Activated T-helper 1 cell treated with Interleukin-2 at 50 U/mL for 16 hours (primary cell): ENCODE measurements around the gene CRHR2.
"Not testable (repeated sequence)": the region's sequence is repeated elsewhere in the genome, so short reads cannot be mapped to it uniquely, and the experiment has no call there.

ENCODE experiments used
- DNase-seq: peaks from one replicate; pipeline ENCODE4 v3.0.0-alpha.2; 2020; ENCODE audit warnings: low read depth

CRHR2 gene

DNA sequence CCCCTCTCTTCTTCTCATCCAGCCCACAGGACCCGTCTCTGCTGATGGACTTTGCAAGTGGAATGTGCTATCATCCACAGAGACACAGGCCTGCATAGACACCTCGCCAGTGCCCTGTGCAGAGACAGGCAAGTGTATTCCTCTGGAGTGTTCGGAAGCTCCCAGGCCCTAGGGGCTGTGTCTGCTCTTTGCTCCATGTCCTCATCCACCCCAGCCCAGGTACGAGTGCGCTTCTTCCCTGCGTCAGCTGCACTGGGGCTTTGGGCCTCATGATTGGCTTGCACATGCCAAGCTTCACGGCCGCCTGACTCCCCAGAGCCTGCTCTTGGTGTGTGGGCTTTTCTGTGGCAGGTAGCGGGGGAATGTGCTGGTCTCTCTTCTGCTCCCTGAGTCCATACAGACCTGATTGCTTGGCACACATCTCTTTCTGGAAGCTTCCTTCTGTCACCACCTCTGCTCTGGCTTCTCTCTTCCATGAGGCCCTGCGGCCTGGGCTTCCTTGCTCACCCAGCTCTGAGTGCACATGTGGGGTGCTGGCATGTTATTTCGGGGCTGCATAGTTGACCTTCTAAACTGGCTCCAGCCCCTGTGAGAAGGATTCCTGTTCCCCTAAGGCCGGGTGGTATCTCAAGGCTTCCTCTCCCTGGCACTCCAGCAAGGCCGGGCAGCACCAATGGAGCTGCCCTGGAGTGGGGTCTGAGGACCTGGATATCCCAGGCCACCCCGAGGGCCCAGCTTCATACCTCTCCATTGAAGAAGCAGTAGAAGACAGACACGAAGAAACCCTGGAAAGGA lies 27.8 kb downstream of the CRHR2 start:
- no peak for DNase-seq

DNA sequence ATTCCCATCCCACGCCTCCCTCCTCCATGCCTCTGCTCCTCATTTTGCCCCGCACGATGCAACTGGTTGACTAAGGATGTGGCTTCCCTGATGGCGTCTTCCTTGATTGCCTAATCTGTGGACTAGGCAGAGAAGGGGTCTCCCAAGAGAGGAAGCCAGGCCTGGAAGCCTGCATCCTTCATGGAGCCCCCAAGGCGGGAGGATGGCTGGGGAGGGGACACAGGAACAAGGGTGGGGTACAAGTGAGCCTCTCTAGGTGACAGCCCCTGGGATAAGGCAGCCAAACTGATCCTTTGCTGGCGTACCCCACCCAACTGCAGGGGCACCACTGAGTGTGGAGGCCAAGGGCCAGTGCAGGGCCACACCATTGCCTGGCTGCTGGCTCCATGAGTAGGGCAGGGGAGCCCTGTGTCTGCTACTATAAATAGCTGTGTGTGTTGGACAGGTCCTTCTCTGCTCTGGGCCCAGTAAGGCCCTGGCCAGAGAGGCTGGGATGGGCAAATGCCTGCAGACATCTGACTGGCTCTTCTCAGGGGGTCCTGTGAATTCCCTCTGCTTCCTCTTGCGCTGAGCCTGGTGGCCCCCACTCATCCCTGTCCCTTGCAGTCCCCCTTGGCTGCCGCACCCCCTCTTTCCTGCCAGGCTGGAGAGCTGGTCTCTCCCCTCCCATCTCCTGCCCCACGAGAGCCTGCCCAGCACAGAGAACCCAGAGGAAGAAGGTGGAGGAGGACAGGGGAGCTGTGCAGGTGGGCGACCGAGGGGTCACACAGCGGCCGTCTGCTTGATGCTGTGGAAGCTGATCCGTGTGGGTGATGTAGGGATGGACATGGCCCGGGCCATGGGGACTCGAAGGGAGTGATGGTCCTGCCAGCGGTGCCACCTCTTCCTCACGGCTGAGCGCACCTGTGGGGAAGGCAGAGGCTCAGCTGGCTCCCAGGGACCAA lies 29.3 kb downstream of the CRHR2 start:
- no peak for DNase-seq

DNA sequence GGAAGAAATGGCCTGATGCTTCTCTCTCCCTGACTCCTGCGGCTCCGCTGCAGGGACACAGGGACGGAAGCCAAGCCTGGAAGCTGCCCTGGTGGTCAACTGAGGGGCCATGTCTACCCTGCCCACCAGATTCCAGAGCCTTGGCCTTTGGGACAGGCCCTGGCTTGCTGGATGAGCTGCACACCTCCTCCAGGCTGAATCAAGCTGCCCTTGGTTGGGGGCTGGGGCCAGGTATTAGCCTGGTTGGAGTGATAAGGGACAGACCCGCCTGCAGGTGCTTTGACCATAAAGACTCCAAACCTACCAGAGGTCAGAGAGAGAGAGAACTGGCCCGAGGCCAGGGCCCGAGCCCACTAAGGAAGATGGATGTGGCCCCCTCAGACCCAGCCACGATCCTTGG lies 30.1 kb downstream of the CRHR2 start:
- no peak for DNase-seq

DNA sequence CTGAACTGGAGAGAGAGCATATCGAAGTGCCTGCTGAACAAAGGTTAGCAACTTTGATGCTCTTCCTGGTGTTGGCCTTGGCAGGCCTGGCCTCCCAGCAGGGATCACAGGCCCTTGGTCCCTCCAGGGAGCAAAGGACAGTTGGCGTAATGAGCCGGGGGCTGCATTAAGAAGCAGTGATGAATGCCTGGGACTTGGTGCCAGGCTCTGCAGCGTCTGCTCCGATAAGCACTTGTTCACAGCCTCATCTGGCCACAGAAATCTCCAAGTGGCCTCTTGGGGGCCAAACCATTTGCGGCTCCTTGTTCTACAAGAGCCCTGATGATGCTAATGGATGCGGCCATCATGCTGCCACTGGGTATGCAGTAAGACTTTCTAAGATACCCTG lies 31.8 kb downstream of the CRHR2 start:
- DNase-seq, result no peak

DNA sequence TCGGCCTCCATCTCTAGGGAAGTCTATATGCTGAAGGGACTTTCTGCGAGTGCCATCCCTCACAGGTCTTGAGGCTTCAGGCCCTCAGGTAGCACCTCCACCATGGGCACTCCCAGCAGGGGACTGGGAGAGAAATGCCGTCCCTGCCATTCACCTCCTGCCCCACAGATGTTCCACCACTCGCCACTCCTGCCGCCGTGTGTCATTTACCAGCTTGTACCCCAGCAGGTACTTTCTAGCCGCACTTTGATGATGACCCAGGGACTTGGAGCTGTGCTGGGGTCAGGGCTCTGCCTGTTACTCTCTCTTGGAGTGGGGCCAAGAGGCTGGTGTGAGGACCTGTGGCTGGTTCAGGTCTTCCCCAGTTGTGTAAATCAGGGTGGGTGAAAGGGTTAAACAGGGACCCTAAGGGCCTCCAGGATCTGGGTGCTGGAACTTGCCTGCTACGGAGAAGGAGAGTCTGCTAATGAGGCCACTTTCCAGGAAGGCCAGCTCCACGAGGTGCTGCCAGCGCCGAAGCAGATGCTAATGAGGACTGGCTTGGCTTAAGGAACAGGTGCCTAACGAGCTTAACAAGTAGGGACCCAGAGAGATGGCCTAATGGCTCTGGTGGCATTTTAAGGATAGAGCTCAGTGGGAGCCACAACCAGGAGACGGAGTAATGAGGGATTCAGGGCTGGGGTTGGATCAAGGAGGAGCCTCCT lies 32.4 kb downstream of the CRHR2 start:
- no peak for DNase-seq

DNA sequence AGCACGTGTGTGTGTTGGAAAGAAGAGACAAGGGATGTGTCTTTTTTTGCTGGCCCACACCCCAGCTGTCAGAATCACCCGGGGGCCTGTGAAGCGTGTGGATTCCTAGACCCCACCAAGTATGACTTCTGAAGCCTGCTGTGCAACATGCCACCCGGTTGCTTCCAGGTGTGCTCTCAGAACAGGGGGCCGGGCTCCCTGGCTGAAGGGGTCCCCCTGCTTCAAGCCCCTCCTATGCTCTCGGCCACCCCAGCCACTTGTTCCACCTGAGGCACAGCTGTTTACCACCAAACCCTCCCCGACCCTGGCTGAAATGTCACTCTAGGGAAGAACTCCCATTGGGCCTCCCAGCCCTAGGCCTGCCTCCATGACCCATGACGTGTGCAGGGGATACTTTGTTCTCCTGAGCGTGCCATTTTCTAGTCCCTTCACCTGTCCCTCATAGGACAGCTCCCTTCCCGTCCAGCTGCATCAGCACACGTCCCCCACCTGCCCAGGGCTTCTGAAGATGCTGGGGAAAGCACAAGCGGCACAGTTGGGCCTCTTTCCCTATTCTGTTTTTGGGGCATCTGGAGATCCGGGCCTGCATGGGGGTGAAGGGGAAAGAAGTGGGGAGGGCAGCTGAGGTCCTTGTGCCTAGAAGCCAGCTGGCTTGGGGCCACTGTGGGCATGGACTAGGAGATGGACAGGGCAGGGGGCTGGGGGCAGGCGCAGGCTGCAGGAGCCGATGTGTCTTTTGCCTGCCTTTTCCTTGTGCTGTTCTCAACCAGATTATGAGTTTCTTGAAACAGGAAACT lies 33.3 kb downstream of the CRHR2 start:
- no peak for DNase-seq

DNA sequence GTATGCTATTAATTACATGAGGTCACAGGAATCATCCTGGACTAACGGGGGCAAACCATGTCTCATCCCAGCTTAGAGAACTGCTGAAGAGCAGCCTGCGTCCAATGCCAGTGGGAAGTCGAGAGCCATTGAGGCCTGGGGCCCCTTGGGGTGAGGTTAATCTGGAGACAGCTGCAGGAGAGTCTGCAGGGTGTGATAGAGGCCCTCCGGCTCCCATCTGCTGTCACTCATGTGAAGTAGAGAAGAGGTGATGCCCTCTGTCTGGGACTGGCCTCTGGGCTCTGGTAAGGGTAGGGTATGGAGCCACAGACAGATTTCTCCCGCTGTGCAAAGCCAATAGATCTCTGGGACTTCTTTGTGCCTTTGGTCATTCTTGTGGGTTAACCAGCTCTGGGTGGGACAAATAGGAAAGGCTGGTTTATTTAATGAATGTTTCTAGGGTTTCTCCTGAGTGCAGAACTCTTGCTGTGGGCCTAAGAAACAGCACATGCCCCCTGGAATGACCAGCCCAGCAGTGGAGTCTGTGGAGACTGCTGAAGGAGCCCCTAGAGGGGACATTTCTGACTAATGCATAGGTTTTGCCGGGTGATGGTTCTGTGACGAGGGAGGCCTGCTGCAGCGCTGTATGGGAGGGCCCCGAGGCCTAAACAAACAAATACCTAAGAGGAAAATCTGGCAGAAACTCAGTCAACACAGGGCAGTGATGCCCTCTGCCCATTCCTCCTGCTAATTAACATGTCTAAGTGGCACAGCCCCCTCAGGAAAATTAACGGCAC lies 34.5 kb downstream of the CRHR2 start:
- DNase-seq, result no peak

DNA sequence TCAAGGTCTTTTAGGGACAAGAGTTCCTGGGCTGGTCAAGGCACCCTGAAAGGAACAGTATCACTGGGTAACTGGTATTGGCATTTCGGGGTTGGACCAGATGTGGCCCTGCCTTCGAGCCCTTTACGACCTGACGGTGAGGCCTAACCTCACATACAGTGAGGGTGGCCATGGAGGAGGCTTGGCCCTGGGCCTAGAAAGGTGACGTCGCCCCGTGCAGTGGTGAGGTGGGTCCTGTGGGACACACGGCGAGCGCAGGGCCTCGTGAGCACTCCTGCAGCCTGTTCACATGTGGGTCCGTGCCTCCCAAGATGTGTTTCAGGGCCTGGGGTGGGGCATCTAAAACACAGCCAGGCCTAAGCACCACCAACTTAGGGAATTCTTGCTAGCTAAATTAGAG lies 36.1 kb downstream of the CRHR2 start:
- DNase-seq, result no peak

DNA sequence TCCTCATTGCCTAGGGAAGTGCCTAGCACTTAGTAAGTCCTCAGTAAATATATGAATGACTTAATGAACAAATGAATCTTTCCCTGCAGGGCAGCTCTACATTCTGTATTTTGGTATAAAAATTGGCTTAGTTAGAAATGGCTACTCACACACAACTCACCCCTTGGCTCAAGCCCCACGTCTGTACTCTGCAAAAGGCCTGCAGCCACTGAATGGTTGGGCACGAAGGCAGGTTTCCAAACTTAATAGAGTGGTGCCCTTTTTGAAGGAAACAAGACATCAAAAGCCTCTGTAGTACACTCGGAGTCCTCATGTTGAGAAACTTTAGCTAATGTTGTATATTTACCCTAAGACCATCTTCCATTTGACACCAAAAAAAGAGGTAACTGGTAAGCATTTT lies 36.6 kb downstream of the CRHR2 start:
- no peak for DNase-seq

DNA sequence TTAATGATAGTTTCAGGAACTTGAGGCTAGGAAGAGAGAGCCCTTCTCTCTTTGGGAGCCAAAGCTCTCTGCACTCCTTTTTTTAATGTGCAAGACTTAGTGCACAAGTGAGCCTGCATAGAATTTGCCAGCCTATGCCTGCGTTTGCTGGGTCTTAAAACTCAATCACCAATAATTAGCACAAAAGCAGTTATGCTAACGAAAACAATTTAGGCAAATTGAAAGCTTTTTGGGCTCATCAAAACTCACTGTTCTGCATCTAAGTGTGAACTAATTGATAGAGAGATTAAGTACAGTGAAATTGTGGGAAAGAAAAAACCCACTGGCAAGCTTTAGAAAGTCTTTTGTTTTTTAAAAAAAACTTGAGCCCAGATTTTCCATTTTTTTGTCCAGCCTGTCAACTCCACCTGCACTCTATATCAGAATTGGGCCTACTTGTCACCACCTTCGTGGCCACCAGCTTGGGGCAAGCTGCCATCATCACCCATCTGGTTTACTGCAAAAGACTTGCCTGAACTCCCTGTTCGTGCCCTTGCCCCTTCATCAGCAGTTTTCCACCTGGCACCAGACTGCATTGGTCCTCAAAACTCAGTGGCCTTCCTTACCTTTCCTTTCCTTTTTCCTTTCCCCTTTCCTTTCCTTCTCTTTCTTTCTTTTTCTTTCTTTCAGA lies 37.8 kb downstream of the CRHR2 start:
- no peak for DNase-seq

DNA sequence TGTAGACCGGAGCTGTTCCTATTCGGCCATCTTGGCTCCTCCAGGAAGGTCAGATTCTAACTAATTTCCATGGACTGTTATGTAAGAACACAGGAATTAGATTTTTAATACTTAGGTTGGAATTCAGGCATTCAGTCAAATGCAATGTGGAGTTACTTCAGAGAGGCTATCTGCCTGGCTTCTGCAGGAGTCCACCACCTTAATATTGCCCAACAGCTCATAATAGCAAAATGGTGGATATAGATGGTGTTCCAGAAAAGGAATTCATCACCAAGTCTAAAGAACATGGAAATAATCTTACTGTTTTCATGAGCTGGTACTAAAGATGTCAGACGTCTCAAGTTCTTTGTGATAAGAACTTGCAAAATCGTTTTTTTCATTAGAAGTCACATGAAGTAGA lies 39.5 kb downstream of the CRHR2 start:
- DNase-seq, result no peak

DNA sequence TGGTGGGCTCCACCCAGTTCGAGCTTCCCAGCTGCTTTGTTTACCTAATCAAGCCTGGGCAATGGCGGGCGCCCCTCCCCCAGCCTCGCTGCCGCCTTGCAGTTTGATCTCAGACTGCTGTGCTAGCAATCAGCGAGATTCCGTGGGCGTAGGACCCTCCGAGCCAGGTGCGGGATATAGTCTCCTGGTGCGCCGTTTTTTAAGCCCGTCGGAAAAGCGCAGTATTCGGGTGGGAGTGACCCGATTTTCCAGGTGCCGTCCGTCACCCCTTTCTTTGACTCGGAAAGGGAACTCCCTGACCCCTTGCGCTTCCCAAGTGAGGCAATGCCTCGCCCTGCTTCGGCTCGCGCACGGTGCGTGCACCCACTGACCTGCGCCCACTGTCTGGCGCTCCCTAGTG lies 39.9 kb downstream of the CRHR2 start:
- not testable (repeated sequence) for DNase-seq

DNA sequence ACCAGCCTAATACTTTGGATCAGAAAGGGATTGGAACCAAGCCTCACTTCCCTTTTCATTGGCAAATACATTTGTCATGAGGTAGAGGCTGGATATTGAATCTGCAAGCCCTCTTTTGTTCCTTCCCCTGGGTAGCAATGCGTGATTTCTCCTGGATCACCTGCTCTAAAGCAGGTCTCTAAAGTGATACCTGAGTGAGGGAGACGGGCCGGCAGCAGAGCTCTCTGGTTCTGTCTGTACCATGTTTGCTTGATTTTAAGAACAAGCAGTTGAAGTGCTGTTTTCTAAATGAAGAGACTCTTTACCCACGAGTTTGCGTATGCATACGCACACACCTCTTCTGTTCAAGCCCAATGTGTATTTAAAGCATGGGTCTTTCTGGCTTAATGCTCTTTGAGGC lies 46.5 kb downstream of the CRHR2 start:
- no peak for DNase-seq

DNA sequence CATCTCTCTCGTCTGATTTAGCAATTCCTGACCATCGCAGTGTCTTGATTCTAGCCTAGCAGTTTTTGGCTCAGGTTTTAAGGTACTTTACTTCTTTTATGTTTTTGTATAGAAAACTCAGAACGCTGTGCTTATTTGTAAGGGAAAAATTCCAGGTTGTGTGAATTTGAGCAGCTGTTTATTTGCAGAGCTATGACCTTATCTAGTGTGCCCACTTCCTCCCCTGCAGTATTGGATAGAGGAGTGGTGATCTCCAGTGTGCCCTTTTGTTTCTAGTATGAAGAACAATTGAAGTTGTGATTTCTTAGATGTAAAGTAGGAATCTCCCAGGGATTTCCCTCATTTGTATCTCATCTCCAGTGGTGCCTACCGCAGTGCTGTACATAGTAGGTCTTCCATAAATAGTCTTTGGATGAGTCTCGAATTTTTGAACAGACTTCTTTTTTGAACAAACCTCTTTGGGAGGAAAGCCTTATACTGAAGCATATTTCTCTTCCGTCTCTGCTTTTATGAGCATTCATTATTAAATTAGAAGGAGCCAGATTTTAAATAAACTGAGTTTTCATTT lies 47.5 kb downstream of the CRHR2 start:
- DNase-seq, result no peak

DNA sequence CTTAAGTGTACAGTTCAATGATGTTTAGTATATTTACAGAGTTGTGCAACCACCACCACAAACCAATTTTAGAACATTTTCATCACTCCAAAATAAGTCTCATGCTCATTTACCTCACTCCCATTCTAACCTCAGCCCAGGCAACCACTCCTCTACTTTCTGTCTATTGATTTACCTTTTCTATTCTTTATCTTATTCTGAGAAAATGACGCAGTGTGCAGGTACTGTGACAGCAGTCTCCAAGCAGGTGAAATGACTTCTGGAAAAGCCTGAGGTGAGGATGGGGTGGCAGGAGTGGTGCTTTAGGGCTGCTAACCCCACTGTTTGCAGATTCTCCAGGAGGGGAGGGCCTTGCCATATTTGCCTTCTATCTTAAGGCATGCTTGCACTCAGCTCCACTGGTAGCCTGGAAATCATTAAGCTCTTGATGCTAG lies 48.0 kb downstream of the CRHR2 start:
- no peak for DNase-seq

DNA sequence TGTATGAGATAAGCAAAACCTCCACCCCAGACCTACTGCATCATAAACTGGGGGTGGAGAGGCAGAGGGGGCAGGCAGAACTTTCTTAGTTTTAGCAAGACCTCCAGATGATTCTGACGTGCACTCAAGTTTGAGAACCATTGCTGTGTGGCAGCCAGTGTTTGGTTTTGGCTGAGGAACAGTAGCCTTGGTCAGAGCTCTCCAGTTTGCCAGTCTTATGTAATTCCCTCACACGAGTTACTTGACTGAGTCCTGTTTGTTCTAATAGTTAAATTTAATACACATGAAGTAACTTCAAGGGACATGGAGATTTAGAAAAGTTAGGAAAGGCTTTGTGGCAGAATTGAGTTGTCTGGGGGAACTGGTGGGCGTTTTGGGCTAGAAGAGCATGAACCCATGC lies 49.0 kb downstream of the CRHR2 start:
- DNase-seq, result no peak

DNA sequence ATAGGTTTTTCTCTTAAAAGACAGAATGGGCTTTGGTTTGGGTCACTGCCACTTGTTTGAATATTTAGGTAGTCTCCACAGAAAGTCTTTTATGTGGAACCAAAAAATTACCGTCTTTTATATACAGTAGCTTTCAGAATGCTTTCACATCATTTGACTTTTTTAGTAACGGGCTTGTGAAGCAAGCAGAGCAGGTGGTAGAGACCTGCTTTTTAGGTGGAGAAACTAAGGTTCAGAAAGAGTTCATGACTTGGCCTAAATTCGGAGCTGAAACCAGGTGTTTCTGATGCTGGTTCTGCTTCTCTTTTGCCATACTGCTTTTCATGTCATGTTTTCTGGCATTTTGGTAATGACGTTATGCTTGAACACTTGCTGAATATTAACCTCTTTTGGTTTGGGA lies 51.3 kb downstream of the CRHR2 start:
- DNase-seq, result no peak

DNA sequence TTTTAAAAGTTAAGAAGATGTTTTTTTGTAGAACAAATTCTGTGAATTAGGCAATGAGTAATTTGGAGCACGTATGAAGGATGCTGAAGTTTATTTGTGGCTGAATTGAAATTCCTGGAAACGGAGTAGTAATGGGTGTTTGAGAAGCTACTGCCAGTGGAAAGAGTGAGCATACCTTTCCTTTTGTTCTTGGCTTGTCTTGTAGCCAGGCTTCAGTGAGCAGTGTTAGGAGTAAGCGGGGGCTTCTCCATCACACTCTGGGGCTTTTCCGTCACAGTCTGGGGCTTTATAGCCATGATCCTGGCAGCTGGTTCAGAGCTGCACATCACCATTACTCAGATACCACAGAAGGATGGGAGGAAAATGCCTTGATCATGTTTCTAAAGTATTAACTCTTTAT lies 55.2 kb downstream of the CRHR2 start:
- no peak for DNase-seq

DNA sequence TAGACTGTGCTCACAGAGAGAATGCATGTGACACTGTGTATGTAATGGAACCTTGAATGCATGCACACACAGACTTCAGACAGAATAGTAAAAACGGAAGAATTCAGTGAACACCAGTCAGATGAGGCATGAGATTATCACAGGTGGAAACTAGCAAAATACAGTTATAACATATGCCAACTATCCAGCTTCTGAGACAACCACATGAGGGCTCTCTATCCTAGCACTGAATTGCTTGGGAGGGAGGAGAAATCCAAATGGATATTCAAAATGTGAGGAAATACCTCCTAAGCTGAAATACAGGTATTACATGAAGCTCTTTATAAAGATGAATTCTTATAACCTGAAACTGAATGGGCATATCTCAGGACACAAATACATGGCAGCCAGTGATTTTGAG lies 57.0 kb downstream of the CRHR2 start:
- no peak for DNase-seq

DNA sequence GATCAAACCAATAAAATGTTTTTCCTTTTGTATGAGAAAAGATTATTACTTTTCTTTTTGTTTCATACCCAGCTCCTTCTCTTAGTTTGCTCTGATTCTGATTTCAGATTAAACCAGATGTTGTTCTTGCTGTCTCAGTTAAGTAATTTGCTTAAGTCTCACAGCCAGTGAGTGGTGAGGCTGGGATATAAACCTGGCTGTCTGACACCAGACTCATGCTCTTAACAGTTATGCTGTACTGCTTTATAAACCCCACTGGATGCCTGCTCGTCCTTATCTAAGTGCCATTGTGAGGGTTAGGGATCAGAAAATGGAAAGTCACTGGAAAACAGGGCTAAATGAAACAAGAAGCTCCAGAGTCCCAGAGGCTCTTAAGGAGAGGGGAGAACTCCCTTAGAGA lies 63.3 kb downstream of the CRHR2 start:
- DNase-seq, result no peak
